Activated CD4-positive, alpha-beta T cell treated with anti-CD3 and anti-CD28 coated beads for 48 hours (primary cell): ENCODE results near the gene ERLIN1.

Experiments used
- DNase-seq: peaks from one replicate; pipeline ENCODE4 v3.0.0-alpha.2; 2020

Gene ERLIN1

GRCh38 chr10:100168313-100168643 is 17.6 kb downstream of the ERLIN1 start:
- DNase-seq = no peak

- no peak for DNase-seq
Observed at GRCh38 chr10:100167553-100168312, 18.1 kb downstream of the ERLIN1 start.

GRCh38 chr10:100163704-100164621 is 21.9 kb downstream of the ERLIN1 start:
- DNase-seq = no peak

- DNase-seq = no peak
Observed at GRCh38 chr10:100162696-100163095, 23.1 kb downstream of the ERLIN1 start.

- DNase-seq = no peak
Observed at GRCh38 chr10:100158044-100158805, 27.6 kb downstream of the ERLIN1 start.

- DNase-seq = no peak
Observed at GRCh38 chr10:100157156-100157555, 28.7 kb downstream of the ERLIN1 start.

- no peak for DNase-seq
Observed at GRCh38 chr10:100155936-100156335, 29.9 kb downstream of the ERLIN1 start.

GRCh38 chr10:100154666-100155065 is 31.2 kb downstream of the ERLIN1 start:
- DNase-seq = no peak

GRCh38 chr10:100153239-100153825 is 32.5 kb downstream of the ERLIN1 start:
- DNase-seq = no peak

- no peak for DNase-seq
Observed at GRCh38 chr10:100151723-100152300, 34.0 kb downstream of the ERLIN1 start.

- DNase-seq = peak; percentile 69
Observed at GRCh38 chr10:100148353-100149211, 37.2 kb downstream of the ERLIN1 start.

- DNase-seq = no peak
Observed at GRCh38 chr10:100146875-100147650, 38.8 kb downstream of the ERLIN1 start.

GRCh38 chr10:100146398-100146797 is 39.4 kb downstream of the ERLIN1 start:
- DNase-seq = no peak

- DNase-seq = no peak
Observed at GRCh38 chr10:100143756-100144155, 42.1 kb downstream of the ERLIN1 start.

- DNase-seq = no peak
Observed at GRCh38 chr10:100141446-100142087, 44.3 kb downstream of the ERLIN1 start.

- no peak for DNase-seq
Observed at GRCh38 chr10:100140070-100140469, 45.8 kb downstream of the ERLIN1 start.

GRCh38 chr10:100138921-100139496 is 46.8 kb downstream of the ERLIN1 start:
- no peak for DNase-seq

GRCh38 chr10:100135486-100135885 is 50.3 kb downstream of the ERLIN1 start:
- no peak for DNase-seq

- DNase-seq = no peak
Observed at GRCh38 chr10:100133801-100134200, 52.0 kb downstream of the ERLIN1 start.

- no peak for DNase-seq
Observed at GRCh38 chr10:100132427-100132826, 53.4 kb downstream of the ERLIN1 start.
